Activated CD4-positive, CD25-positive, alpha-beta regulatory T cell (primary cell): ENCODE measurements around the gene USP11.

Experiments
- DNase-seq, 4 experiments: peaks; one replicate each; lab custom pipeline; 2025; lab: John Stamatoyannopoulos, UW

The USP11 gene

DNA sequence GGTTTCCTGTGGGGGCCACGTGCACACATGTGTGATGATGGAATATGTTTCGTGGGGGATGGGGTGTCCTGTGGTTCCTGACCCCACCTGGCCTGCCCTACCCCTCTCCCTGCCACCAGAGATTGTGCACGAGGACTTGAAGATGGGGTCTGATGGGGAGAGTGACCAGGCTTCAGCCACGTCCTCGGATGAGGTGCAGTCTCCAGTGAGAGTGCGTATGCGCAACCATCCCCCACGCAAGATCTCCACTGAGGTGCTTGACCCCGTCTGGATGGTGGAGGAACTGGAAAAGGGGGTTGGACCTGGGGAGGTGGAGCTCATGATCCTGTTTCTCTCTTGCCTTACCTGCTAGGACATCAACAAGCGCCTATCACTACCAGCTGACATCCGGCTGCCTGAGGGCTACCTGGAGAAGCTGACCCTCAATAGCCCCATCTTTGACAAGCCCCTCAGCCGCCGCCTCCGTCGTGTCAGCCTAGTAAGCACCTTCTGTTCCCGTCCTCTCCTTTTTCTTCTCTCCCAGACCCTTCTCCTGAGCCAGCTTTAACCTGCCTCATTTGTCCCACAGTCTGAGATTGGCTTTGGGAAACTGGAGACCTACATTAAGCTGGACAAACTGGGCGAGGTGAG is 8.4 kb upstream of the USP11 start:
- DNase-seq: no peak

- no peak for DNase-seq
Observed at GRCh38 chrX:47224896-47225290, 7.9 kb upstream of the USP11 start.

GRCh38 chrX:47226071-47226470 is 6.7 kb upstream of the USP11 start:
- DNase-seq: no peak

- DNase-seq: no peak
Observed at GRCh38 chrX:47226531-47227333, 6.1 kb upstream of the USP11 start.

DNA sequence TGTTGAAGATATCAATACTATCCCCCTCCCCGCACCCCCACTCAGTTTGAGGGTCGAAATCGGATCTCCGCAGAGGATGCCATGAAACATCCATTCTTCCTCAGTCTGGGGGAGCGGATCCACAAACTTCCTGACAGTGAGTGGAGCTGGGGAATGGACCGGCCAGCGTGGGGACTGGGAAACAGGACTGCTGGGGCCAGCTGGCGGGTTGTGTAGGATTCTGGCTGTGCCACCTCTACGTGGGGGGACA is 5.5 kb upstream of the USP11 start:
- DNase-seq: no peak

- no peak for DNase-seq
Observed at GRCh38 chrX:47228550-47229270, 4.1 kb upstream of the USP11 start.

DNA sequence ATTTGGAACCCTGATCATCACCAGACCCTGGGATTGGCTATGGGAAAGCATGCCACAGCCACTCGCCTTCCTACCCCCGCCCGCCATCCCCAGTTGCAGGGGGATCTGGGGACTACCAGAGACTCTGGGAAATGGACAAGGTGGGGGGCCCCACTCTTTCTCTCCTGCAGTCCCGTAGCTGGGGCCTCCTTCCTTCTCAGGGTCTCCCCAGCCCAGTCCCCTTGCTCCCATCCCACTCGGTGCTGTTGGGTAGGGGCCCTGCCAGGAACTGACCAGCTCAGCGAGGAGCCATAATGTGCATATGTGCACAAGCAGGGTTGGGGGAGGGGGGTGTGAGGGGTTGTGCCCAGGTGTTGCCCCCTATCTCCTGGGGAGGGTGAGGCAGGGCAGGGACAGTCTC is 3.4 kb upstream of the USP11 start:
- DNase-seq: no peak

DNA sequence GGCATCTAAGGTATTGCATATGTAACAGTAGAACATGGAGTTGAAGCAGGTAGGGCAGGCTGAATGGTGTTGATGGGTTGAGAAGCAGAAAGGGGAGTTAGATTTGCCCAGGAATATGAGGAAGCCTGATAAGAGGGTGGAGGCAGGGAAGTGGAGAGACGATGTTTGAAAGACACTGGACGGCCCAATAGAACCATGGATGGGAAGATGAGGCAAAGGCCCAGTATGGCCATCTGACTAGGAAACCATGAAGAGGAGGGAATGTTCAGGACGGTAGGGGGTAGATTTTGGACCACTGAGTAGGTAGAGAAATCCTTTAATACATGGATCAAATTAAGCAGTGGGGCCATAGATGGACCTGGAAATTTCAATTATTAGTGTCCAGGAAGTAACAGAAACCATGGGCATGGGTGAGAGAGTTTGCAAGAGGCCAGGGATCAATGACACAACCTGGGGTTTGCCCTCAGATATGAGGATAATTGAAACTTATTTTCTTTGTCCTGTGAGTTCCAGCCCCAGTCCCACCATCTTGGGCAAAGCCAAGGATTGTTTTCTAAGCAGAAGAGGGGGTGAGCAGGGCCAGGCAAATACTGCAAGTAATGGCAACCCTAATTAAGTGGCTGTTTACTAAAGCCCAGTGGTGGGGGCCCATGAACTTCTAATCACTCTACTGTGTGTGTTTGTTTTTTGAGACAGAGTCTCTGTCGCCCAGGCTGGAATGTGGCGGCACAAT is 2.5 kb upstream of the USP11 start:
- DNase-seq: no peak

DNA sequence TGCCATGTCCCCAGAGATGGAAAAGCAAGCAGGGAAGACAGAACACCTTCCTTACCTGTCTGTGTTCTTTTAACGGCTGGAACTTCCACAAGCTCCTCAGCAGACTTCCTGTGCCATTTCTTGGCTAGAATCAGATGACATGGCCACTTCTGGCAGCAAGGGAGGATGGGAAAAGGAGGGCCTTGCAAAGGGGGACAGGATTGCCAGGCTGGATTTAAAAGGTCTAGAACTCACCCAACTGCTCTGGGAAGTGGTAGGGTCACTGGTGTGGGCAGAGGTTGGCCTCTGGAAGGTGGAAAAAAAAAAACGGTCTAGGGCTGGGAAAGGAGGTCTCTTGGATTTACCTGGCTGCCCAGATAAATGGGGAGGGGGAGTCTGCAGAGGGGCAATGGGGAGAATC is 1.6 kb upstream of the USP11 start:
- DNase-seq: no peak

DNA sequence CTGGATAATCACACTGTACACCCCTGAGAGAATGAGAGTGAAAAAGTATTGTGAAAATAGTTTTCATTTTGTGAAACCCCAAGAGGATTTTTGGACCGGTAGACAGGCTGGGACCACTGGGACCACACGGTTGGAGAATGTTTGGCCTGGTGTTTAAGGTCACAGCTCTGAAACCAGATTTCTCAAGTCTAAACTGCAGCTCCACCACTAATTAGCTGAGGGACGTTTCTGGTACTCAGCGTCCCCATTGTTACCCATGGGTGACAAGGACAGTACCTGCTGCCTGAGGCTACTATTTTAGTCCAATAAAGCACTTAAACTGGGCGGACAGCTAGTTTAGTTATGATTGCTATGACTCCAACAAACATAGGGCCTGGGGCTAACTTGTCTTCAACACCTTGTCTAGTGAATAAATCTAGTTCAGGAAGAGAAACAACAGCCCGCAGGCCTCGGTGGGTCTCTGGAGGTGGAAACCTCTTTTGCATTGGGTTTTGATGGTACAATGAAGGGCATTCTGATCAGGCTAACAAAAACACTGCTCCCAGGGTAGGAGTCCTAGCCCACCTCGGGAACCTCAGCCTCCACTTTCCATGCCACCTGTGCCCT is 509 bp upstream of the USP11 start:
- no peak for DNase-seq

DNA sequence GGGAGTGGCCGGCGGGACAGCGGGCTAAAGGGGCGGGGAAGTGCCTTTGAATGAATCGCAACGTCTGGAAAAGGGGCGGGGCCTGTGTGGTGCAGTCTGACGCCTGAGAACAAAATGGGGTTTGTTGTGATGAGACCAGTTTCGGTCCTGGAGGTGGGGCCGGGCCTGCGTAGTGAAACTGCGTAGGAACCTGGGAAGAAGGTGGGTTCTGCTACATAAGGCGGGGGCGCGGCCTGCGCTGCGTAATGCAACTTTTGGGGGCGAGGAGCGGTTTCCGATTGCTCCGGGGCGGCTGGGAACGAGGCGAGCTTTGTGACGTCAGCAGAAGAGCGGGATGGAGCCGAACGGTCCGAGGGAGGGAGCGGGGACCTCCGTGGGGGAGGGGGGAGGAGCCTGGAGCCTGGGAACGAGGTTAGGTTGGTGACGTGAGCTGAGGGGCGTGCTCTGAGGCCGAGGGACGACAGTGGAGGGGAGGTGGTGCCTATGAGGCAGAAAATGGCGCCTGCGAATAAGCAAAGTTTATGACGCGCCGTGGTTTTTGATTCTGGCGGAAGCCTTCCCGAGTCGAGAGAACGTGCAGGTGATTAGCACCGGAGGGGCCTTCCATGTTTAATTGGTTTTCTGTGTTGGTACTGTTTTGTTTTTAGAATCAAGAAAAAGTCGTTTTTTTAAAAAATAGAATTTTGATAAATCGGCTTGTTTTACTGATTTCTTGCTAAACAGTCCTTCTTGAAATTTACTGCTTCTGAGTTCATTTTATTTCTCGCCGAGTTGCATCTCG is 714 bp downstream of the USP11 start:
- peak; percentile 65 to 85 (median 78) for DNase-seq

DNA sequence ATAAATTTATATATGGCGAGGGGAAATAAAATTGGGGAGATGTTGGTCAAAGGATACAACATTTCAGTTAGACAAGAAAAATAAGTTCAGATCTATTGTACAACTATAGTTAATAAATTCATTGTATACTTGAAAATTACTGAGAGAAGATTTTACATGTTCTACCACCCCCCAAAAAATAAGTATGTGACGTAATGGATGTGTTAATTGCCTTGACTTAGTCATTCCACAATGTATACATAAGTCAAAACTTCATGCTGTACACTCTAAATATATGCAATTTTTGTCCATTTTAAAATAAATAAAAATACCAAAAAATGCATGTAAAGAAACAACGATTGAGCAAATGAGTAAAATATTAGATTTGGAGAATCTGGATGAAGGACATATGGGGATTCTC is 1.8 kb downstream of the USP11 start:
- DNase-seq: no peak

DNA sequence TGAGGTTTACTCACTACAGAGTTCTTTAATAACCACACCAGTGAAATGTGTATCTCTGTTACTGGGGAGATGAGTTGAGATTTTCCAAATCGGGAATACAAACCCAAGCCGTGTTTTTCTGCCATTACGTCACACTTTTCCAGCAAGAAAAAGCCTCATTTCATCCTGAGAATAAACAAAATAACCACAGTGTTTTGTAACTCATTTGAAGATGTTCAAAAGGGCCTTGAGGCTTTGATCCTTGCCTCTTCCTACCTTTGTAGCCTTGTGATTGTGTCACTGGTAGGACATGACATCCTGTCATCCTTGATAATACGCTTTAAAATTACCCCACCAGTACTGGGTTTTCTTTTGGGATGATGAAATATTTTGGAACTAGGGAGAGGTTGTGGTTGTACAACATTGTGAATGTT is 2.9 kb downstream of the USP11 start:
- DNase-seq: no peak

GRCh38 chrX:47239199-47239598 is 6.4 kb downstream of the USP11 start:
- DNase-seq: no peak

DNA sequence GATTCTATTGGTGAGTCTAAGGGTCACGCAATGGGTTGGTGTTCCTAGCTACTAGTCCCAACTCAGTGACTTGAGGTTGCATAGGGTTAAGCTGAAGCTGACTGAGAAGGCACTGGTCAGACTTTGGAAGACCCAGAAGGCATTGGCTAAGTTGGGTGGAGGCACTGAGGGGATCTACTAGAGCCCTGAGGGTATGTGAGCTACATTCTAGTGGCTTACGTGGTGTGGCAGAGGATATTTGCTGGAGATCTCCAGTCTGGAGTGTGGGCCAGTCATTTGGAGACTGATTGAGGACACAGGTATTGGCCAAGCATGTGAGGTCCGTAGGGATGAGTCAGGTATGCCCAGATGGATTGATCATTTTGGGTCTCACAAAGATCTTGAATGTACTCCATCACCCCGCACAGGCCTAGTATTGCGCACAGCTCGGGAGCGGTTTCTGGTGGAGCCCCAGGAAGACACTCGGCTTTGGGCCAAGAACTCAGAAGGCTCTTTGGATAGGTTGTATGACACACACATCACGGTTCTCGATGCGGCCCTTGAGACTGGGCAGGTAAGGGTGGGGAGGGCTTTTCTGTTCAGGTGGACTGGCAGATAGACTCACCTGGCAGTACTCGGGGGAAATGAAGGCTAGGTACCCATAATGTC is 7.2 kb downstream of the USP11 start:
- DNase-seq: no peak

GRCh38 chrX:47240619-47241018 is 7.8 kb downstream of the USP11 start:
- DNase-seq: no peak

GRCh38 chrX:47241201-47242011 is 8.6 kb downstream of the USP11 start:
- no peak for DNase-seq

GRCh38 chrX:47242321-47242720 is 9.5 kb downstream of the USP11 start:
- no peak for DNase-seq

DNA sequence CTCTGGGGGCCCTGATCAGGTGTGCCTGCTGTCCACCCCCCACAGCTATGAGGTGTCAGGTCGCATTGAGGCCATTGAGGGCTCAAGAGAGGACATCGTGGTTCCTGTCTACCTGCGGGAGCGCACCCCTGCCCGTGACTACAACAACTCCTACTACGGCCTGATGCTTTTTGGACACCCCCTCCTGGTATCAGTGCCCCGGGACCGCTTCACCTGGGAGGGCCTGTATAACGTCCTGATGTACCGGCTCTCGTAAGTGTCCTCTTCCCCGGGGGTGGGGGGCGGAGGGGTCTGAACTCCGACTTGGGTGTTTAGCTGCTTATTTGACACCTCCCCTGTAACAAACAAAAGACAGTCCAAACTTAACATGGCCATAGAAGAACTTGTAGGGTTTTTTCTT is 10.5 kb downstream of the USP11 start:
- no peak for DNase-seq

DNA sequence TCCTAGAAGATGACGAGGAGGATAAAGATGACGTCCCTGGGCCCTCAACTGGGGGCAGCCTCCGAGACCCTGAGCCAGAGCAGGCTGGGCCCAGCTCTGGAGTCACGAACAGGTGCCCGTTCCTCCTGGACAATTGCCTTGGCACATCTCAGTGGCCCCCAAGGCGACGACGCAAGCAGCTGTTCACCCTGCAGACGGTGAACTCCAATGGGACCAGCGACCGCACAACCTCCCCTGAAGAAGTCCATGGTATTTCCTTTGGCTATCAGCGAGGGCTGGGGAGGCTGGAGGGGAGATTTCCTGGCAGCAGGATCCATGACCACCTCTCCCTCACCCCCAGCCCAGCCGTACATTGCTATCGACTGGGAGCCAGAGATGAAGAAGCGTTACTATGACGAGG is 11.9 kb downstream of the USP11 start:
- DNase-seq: no peak
